Lung (tissue), 12 donors: ENCODE data around the gene NR0B2. TPM values are rescaled to one million over a fixed set of nuclear protein-coding genes. Genes with fewer than 3 reads are reported as not detected.

ENCODE experiments used
- ATAC-seq: fragments of 200-7000 bp; cut with Tn5 transposase; one replicate; pipeline ENCODE4 v1.9.1; 2020; ENCODE audit warnings: moderate number of reproducible peaks; ENCODE audit not compliant: insufficient read depth, low FRiP score
- DNase-seq, 3 donors: peaks; one replicate each; pipeline ENCODE4 v3.0.0-alpha.2; 2013 to 2017
- H3K27ac ChIP-seq, 2 donors: one replicate each; pipeline ENCODE4 v1.5.1; 2013; ENCODE audit warnings: mild to moderate bottlenecking in 2 of 2, moderate library complexity in 2 of 2, control low read depth in 1 of 2, inconsistent platforms in 1 of 2, low read depth in 1 of 2, low read length in 1 of 2
- H3K27me3 ChIP-seq, 3 donors: one replicate each; pipeline ENCODE4 v1.5.1; 2013; ENCODE audit warnings: low read length in 2 of 3; ENCODE audit not compliant: control insufficient read depth in 3 of 3, insufficient read depth in 3 of 3
- H3K36me3 ChIP-seq, 4 donors: one replicate each; pipeline ENCODE4 v1.5.1; 2013; ENCODE audit warnings: low read length in 4 of 4, mild to moderate bottlenecking in 1 of 4, moderate library complexity in 1 of 4; ENCODE audit not compliant: control insufficient read depth in 4 of 4, insufficient read depth in 4 of 4
- H3K4me1 ChIP-seq, 5 donors: one replicate each; pipeline ENCODE4 v1.5.1; 2013; ENCODE audit warnings: low read length in 5 of 5, mild to moderate bottlenecking in 2 of 5, moderate library complexity in 1 of 5; ENCODE audit not compliant: control insufficient read depth in 5 of 5, insufficient read depth in 5 of 5
- H3K4me3 ChIP-seq: one replicate; pipeline ENCODE4 v1.5.1; 2013; ENCODE audit warnings: mild to moderate bottlenecking, control low read depth, moderate library complexity
- H3K9ac ChIP-seq, 2 donors: one replicate each; pipeline ENCODE4 v1.5.1; 2013; ENCODE audit warnings: low read length in 2 of 2, control low read depth in 1 of 2; ENCODE audit not compliant: insufficient read depth in 1 of 2
- H3K9me3 ChIP-seq, 4 donors: one replicate each; pipeline ENCODE4 v1.5.1; 2013; ENCODE audit warnings: low read length in 3 of 4, mild to moderate bottlenecking in 1 of 4, moderate library complexity in 1 of 4; ENCODE audit not compliant: control insufficient read depth in 4 of 4, insufficient read depth in 3 of 4
- CTCF ChIP-seq: IDR thresholded peaks from 2 replicates; pipeline ENCODE4 v1.5.1; 2012; ENCODE audit warnings: mild to moderate bottlenecking; ENCODE audit errors: control extremely low read depth, extremely low read depth
- WGBS, 2 donors: extraction: QIAGEN DNeasy Blood & Tissue Kit; methylation state at CpG; one replicate each; pipeline ENCODE4 v1.1.7; 2013; 5-methylcytosine and 5-hydroxymethylcytosine counted together
- polyA plus RNA-seq, 2 donors: library from polyadenylated mRNA; stranded (reverse); fragments of 200-250 nt; gene quantifications; one replicate each; pipeline ENCODE4 v1.2.1, GENCODE V29; 2013
- total RNA-seq, 2 donors: library from RNA; depleted of rRNA in 1 of 2; stranded (reverse); fragments of >200 nt in 1 of 2; gene quantifications; one replicate each; pipeline ENCODE4 v1.2.1, GENCODE V29; 2014 to 2021
- donor health status: control.
- donor health status: control.
- donor health status: Bipolar disorder and iron deficiency.
- donor health status: healthy.
- donor health status: DM: yes; HTN: yes; CAD: no.

NR0B2 gene
- total and polyA plus RNA-seq, 4 donors, result 1.6 to 6.0 (median 2.2) TPM

DNA sequence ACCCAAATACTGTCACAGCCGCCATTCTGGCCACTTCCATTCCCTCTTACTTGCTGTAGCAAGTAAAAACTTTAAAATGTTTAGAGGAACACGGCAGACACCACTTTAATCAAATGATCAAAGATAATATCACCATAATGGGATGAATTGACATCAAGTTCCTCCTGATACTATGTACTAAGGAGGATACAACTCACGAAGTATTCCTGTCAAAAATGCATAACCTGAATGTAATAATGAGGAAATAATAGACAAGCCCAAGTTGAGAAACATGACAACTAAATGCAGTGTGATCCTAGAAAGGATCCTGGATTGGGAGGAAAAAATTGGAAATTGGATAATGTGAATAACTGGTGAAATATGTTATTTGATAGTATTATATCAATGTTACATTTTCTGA is 42.5 kb upstream of the NR0B2 start:
- H3K27me3 ChIP-seq, result peaks cover 0 to 23% (median 22%) of the 10 kb centered on the region in 3 donors
- 82 to 88% methylated on average over 3 of the region's 3 CpGs for WGBS, 2 donors
- no peak overlapping the region for H3K9ac ChIP-seq
- peaks cover 0 to 8% (median 0%) of the 10 kb centered on the region in 4 donors for H3K36me3 ChIP-seq
- no peak overlapping the region for H3K4me3 ChIP-seq
- TF ChIP-seq CTCF, result no peak
- H3K27ac ChIP-seq, result no peak overlapping the region
- peaks cover 0 to 4% (median 0%) of the 10 kb centered on the region in 5 donors for H3K4me1 ChIP-seq
- ATAC-seq (no peak), DNase-seq (no peak)
- H3K9me3 ChIP-seq, result peaks cover 0 to 3% (median under 1%) of the 10 kb centered on the region in 4 donors

DNA sequence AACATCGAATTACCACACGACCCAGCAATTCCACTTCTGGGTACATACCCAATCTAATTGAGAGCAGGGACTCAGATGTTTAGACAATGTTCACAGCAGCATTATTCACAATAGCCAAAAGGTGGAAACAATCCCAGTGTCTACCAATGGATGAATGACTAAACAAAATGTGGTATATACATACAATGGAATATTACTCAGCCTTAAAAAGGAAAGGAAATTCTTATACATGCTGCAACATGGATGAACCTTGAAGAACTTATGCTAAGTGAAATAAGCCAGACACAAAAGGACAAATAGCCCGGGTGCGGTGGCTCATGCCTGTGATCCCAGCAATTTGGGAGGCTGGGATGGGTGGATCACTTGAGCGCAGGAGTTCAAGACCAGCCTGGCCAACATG is 39.6 kb upstream of the NR0B2 start:
- H3K36me3 ChIP-seq, result peaks cover 0 to 12% (median 0%) of the 10 kb centered on the region in 4 donors
- H3K27ac ChIP-seq, result no peak overlapping the region
- H3K9me3 ChIP-seq, result peaks cover 0 to 3% (median 0%) of the 10 kb centered on the region in 4 donors
- H3K9ac ChIP-seq, result no peak overlapping the region
- H3K4me3 ChIP-seq, result no peak overlapping the region
- WGBS, 2 donors, result 97 to 99% methylated on average over 5 of the region's 5 CpGs
- DNase-seq, result no peak
- H3K27me3 ChIP-seq, result peaks cover 0 to 2% (median 0%) of the 10 kb centered on the region in 3 donors
- ATAC-seq, result no peak
- no peak for TF ChIP-seq CTCF
- H3K4me1 ChIP-seq, result no peaks in the 10 kb centered on the region

DNA sequence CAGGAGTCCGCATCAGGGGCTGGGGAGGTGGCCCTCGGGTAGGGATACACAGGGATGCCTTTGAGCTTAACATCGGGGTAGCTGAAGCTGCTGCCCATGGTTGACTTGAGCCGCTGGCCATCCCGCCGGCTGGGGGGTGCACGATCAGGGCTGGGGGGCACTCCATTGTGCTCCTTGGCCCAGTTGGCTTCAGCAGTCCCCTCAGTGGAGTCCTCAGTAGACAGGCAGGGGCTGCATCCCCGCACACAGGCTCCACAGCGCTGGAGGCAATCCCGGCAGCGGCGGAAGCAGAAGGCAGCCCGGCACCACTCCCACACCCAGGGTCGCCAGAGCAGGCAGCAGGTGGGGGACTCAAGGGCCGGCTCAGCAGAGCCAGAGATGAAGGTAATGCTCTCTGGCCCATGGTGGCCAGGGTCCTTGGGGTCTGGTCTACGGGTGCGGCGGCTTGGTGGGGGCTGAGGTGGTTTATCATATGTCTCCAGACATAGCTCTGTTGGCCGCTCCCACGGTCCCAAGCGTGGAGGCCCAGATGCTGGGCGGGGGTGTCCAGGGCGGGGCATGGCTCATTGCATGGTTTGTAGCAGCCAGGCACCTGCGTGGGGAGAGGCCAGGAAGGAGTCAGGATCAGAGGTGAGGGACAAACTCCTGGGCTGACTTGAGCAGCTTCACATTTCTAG is 38.2 kb upstream of the NR0B2 start:
- H3K9ac ChIP-seq, result no peak overlapping the region
- no peak for TF ChIP-seq CTCF
- H3K27me3 ChIP-seq, result no peaks in the 10 kb centered on the region
- no peaks in the 10 kb centered on the region for H3K4me1 ChIP-seq
- H3K27ac ChIP-seq, result no peak overlapping the region
- ATAC-seq (no peak), DNase-seq (no peak)
- H3K36me3 ChIP-seq, result peaks cover 0 to 15% (median 0%) of the 10 kb centered on the region in 4 donors
- WGBS, 2 donors, result 92 to 95% methylated on average over 24 of the region's 24 CpGs
- H3K9me3 ChIP-seq, result peaks cover 0 to 3% (median 0%) of the 10 kb centered on the region in 4 donors
- no peak overlapping the region for H3K4me3 ChIP-seq
